Ovary (tissue), 9 donors: Measurements from ENCODE around the gene AOX1. TPM values are rescaled to one million over a fixed set of nuclear protein-coding genes. Genes with fewer than 3 reads are reported as not detected.

Source experiments
- DNase-seq, 5 donors: peaks; one replicate each; pipeline ENCODE4 v3.0.0-alpha.2; 2019 to 2020
- H3K27ac ChIP-seq, 2 donors: fragments of 200-600 bp; one replicate each; pipeline versions ENCODE4 v1.5.1 to v1.8.0; 2019 to 2022
- H3K27me3 ChIP-seq: fragments of 200-600 bp; one replicate; pipeline ENCODE4 v1.8.0; 2022
- H3K36me3 ChIP-seq: fragments of 200-600 bp; sonication (generic); one replicate; pipeline ENCODE4 v1.5.1; 2019
- H3K4me1 ChIP-seq: one replicate; pipeline ENCODE4 v1.8.1; 2013; ENCODE audit warnings: mild to moderate bottlenecking, moderate library complexity; ENCODE audit not compliant: insufficient read depth
- H3K4me3 ChIP-seq: fragments of 200-600 bp; sonication (generic); one replicate; pipeline ENCODE4 v1.5.1; 2017
- H3K9me3 ChIP-seq, 2 donors: fragments of 200-600 bp in 1 of 2; sonication (generic) in 1 of 2; one replicate each; pipeline versions ENCODE4 v1.5.1 to v1.8.1; 2013 to 2019; ENCODE audit warnings: mild to moderate bottlenecking in 1 of 2, moderate library complexity in 1 of 2
- EP300 ChIP-seq: sonication (generic); formaldehyde crosslinking; IDR thresholded peaks from one replicate; pipeline ENCODE4 v1.6.1; 2017; ENCODE audit warnings: antibody characterized with exemption
- POLR2A ChIP-seq: fragments of 450-650 bp; IDR thresholded peaks from one replicate; pipeline ENCODE4 v1.6.1; 2017; ENCODE audit warnings: antibody characterized with exemption, mild to moderate bottlenecking, moderate library complexity
- WGBS, 3 donors: extraction: QIAGEN DNeasy Blood & Tissue Kit in 1 of 3; methylation state at CpG; one replicate each; pipeline versions ENCODE4 v1.1.5 to v1.1.7; 2013 to 2017; 5-methylcytosine and 5-hydroxymethylcytosine counted together
- intact Hi-C, 4 donors: fragments of 100-400 bp; cut with DNase I; formaldehyde crosslinking; loops; one replicate each; pipeline versions ENCODE4 v1.11.0 to v1.15.1; 2022 to 2023
- polyA plus RNA-seq, 2 donors: library from polyadenylated mRNA; stranded (reverse); fragments of 200-250 nt in 1 of 2; fragments of 350-450 nt in 1 of 2; fragmentation: Illumina TruSeq in 1 of 2; extraction: RNeasy Lipid Tissue Mini Kit (QIAGEN cat#74804) in 1 of 2; gene quantifications; one replicate each; pipeline ENCODE4 v1.2.3, GENCODE V29; 2013 to 2014
- total RNA-seq, 7 donors: library from RNA; depleted of rRNA in 2 of 7; stranded (reverse); fragments of >200 nt in 2 of 7; fragmentation: NEBNext Ultra II Directional in 3 of 7; extraction: Animal tissue kit (Norgen Biotek cat#: 25700) in 3 of 7; gene quantifications; one replicate each; pipeline versions ENCODE4 v1.1.0 to v1.2.4, GENCODE V29; 2016 to 2023
- TF ChIP-seq, protein P1 (sequence below), 3 donors: fragments of 450-650 bp in 2 of 3; fragments of 200-600 bp in 1 of 3; IDR thresholded peaks; one replicate each; pipeline versions ENCODE4 v1.5.1 to v1.8.0; 2016 to 2022; ENCODE audit warnings: antibody characterized with exemption in 3 of 3, mild to moderate bottlenecking in 1 of 3
- donor health status: DM: no; HTN: no; CAD: no; lungs with moderate emphysema.
- donor health status: DM: no; HTN: no; CAD: no.
- donor health status: Bipolar disorder and iron deficiency.
- donor health status: DM: yes; HTN: yes; CAD: no.
- donor health status: DM: no; HTN: no; CAD: no.
- donor health status: DM: yes; HTN: yes; CAD: no.

AOX1 gene
- total and polyA plus RNA-seq, 9 donors, result 29.1 to 105 (median 67.2) TPM

DNA sequence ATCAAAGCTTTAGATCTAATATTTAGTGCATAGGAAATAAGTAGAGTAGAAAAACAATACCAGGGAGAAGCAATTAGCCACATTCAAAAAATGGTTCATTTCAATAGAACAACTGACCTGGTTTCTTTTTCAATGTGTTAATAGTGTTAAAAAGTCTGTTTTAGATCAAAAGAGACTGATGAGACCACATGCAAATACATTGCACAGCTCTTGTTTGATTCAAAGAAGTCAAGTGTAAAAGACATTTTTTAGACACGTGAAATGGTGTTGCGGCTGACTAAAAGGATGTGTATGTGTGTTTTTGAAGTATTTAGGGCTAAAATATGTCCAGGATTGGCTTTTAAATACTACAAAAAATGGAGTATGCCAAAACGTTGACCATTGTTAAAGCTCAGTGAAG, 1.2 kb upstream of the AOX1 start:
- intact Hi-C loops, result loop anchor here in 3 of 4 donors (5.0 kb wide), 1 partner anchor 118 kb away; no protein-coding TSS in a partner anchor
- Histone ChIP-seq H3K9me3 (no peaks in the 10 kb centered on the region), H3K27me3 (no peaks in the 10 kb centered on the region), H3K27ac (no peak overlapping the region), H3K4me3 (no peak overlapping the region), H3K4me1 (no peaks in the 10 kb centered on the region), H3K36me3 (no peaks in the 10 kb centered on the region)
- 79 to 81% (median 80%) methylated on average over 3 of the region's 3 CpGs for WGBS, 3 donors
- TF ChIP-seq POLR2A (no peak), EP300 (no peak)
- TF ChIP-seq, protein P1, sequence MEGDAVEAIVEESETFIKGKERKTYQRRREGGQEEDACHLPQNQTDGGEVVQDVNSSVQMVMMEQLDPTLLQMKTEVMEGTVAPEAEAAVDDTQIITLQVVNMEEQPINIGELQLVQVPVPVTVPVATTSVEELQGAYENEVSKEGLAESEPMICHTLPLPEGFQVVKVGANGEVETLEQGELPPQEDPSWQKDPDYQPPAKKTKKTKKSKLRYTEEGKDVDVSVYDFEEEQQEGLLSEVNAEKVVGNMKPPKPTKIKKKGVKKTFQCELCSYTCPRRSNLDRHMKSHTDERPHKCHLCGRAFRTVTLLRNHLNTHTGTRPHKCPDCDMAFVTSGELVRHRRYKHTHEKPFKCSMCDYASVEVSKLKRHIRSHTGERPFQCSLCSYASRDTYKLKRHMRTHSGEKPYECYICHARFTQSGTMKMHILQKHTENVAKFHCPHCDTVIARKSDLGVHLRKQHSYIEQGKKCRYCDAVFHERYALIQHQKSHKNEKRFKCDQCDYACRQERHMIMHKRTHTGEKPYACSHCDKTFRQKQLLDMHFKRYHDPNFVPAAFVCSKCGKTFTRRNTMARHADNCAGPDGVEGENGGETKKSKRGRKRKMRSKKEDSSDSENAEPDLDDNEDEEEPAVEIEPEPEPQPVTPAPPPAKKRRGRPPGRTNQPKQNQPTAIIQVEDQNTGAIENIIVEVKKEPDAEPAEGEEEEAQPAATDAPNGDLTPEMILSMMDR (IDR thresholded peaks at IDR 0.05), result no peak
- DNase-seq, result no peak

DNA sequence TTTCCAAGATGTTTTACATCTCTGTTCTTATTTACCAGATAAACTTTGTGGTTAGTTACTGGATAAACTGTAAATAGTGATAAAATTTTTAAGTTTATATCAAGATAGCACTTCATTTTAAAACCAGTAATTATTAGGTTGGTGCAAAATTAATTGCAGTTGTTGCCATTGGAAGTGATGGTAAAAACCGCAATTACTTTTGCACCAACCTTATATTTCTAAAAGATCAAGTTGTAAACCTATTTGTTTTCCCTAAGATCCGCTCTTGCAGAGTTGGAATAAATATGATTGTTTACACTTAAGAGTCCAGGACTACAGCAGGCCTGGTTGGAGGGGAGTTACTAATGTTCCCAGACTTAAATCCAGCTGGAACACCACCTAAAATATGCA, 479 bp upstream of the AOX1 start:
- TF ChIP-seq, protein P1 (IDR thresholded peaks at IDR 0.05), result no peak
- TF ChIP-seq EP300, result no peak
- no peak for TF ChIP-seq POLR2A
- H3K9me3 ChIP-seq, result no peaks in the 10 kb centered on the region
- WGBS, 3 donors, result 1 to 7% (median 7%) methylated on average over 2 of the region's 2 CpGs
- peaks cover 2% of the 10 kb centered on the region for H3K4me1 ChIP-seq
- DNase-seq, result no peak
- peak overlapping the region; percentile 67 for H3K4me3 ChIP-seq
- no peaks in the 10 kb centered on the region for H3K27me3 ChIP-seq
- H3K27ac ChIP-seq, result peak overlapping the region; percentile 80 to 85
- intact Hi-C loops, result loop anchor here in 2 of 4 donors (5.0 kb wide), 1 partner anchor 117 kb away; no protein-coding TSS in a partner anchor
- no peaks in the 10 kb centered on the region for H3K36me3 ChIP-seq

DNA sequence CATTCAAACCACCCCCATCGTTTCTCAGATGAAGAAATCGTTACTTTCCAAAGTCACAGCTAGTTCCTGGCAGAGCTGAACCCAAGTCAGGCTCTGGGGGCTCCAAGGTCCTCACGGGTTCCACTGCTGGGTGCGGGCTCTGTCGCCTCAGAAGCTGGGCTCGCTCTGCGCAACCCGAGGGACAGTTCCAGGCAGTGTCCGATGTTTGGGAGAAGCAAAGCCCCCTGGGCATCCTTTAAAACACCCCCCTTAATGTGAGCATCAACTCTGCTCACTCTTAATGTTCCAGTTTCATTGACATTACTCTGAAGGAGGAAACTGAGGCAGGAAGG, 796 bp downstream of the AOX1 start:
- peak in 1 of 5 donors; percentile 28 for DNase-seq
- peak overlapping the region; percentile 67 for H3K4me3 ChIP-seq
- H3K9me3 ChIP-seq, result no peaks in the 10 kb centered on the region
- H3K27me3 ChIP-seq, result no peaks in the 10 kb centered on the region
- intact Hi-C loops, result loop anchor here in 2 of 4 donors (5.0 kb wide), 1 partner anchor 116 kb away; no protein-coding TSS in a partner anchor
- TF ChIP-seq, protein P1 (IDR thresholded peaks at IDR 0.05), result no peak
- no peak for TF ChIP-seq POLR2A
- WGBS, 3 donors, result 47 to 52% (median 49%) methylated on average over 9 of the region's 9 CpGs
- peak overlapping the region; percentile 80 to 85 for H3K27ac ChIP-seq
- peaks cover 2% of the 10 kb centered on the region for H3K4me1 ChIP-seq
- no peaks in the 10 kb centered on the region for H3K36me3 ChIP-seq

DNA sequence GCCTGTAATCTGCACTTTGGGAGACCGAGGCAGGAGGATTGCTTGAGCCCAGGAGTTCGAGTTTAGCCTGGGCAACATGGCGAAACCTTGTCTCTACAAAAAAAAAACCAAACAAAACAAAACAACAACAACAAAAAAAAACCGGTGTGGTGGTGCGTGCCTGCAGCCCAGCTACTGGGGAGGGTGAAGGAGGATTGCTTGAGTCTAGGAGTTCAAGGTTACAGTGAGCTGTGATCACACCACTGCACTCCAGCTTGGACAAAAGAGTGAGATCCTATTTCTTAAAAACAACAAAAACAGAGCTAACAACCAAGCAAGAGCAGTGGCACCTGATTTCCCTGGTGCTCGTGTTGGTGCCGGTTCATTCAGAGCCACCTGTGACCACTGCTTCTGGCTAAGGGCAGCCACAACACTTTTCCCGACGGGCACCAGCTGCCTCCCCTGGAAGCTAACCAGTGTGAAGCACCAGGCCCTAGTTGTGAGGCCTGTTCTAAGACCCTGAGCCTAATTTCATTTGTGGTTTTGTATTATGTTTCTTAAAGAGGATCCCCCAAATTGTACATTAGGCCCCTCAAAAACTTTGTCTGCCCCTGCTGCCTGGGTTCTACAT, 1.3 kb downstream of the AOX1 start:
- TF ChIP-seq EP300 (no peak), POLR2A (no peak)
- TF ChIP-seq, protein P1 (IDR thresholded peaks at IDR 0.05), result no peak
- peak overlapping the region in 1 of 2 donors; percentile 85 for H3K27ac ChIP-seq
- no peaks in the 10 kb centered on the region for H3K9me3 ChIP-seq
- no peak for DNase-seq
- peaks cover 2% of the 10 kb centered on the region for H3K4me1 ChIP-seq
- H3K36me3 ChIP-seq, result no peaks in the 10 kb centered on the region
- H3K27me3 ChIP-seq, result no peaks in the 10 kb centered on the region
- no peak overlapping the region for H3K4me3 ChIP-seq
- intact Hi-C loops, result loop anchor here in 2 of 4 donors (5.0 kb wide), 1 partner anchor 115 kb away; no protein-coding TSS in a partner anchor
- 76 to 84% (median 79%) methylated on average over 9 of the region's 9 CpGs for WGBS, 3 donors
